HepG2 (cell line): ENCODE data around the gene PDE6C. TPM values are rescaled to one million over a fixed set of nuclear protein-coding genes. Genes with fewer than 3 reads are reported as not detected.

Experiments used
- ATAC-seq: fragments of 200-7000 bp; cut with Tn5 transposase; 3 replicates; pipeline ENCODE4 v1.9.1; 2020; ENCODE audit warnings: mild to moderate bottlenecking, moderate library complexity
- BruUV-seq: library from RNA; stranded (reverse); fragments of 400-500 nt; replicated peaks from 2 replicates; lab custom pipeline; 2021; lab: Mats Ljungman, UMichigan
- CTCF ChIA-PET: fragments of 300-600 bp; formaldehyde crosslinking; extraction: SDS; loops from one replicate; lab custom pipeline; 2021; ENCODE audit warnings: low total read pairs, inconsistent platforms, low intra/inter-chr PET ratio; lab: Yijun Ruan, JAX
- POLR2A ChIA-PET: fragments of 350-600 bp; sonication (Branson Sonifier 250); formaldehyde crosslinking; loops from one replicate; lab custom pipeline; 2020; ENCODE audit warnings: antibody characterized with exemption, inconsistent platforms; lab: Yijun Ruan, JAX
- DNase-seq: peaks from one replicate; pipeline ENCODE4 v3.0.0-alpha.2; 2015; ENCODE audit warnings: low spot score
- FAIRE-seq: peaks from 3 replicates; lab custom pipeline; 2011; peaks lifted over from hg19 to GRCh38; lab: Jason Lieb, UNC
- H2AFZ ChIP-seq: one replicate; pipeline ENCODE4 v1.6.1; 2011; ENCODE audit warnings: low read length, inconsistent platforms
- H3K27ac ChIP-seq: fragments of 300-600 bp; 3 replicates; pipeline ENCODE4 v1.8.0; 2011; ENCODE audit warnings: mixed run types, mild to moderate bottlenecking, mixed read lengths, low read length, inconsistent platforms; ENCODE audit not compliant: insufficient read depth; ENCODE audit errors: extremely low read length
- H3K27me3 ChIP-seq, 2 experiments: fragments of 200-600 bp in 1 of 2; 2 replicates in 1 of 2; 3 replicates in 1 of 2; pipeline versions ENCODE4 v1.6.0 to v1.8.0; 2011; ENCODE audit warnings: low read length in 2 of 2, mild to moderate bottlenecking in 2 of 2, moderate library complexity in 2 of 2, inconsistent platforms in 1 of 2; ENCODE audit not compliant: insufficient read depth in 2 of 2, control insufficient read depth in 1 of 2
- H3K36me3 ChIP-seq, 2 experiments: fragments of 200-600 bp in 1 of 2; replicated peaks in 1 of 2; 2 replicates in 1 of 2; 3 replicates in 1 of 2; pipeline versions ENCODE4 v1.5.1 to v1.8.0; 2011; ENCODE audit warnings: low read length in 2 of 2, inconsistent platforms in 1 of 2; ENCODE audit not compliant: insufficient read depth in 2 of 2, control insufficient read depth in 1 of 2
- H3K4me1 ChIP-seq: 2 replicates; pipeline ENCODE4 v1.5.1; 2012; ENCODE audit warnings: low read length, inconsistent platforms; ENCODE audit not compliant: insufficient read depth
- H3K4me2 ChIP-seq: 2 replicates; pipeline ENCODE4 v1.6.0; 2011; ENCODE audit warnings: low read depth, low read length, inconsistent platforms
- H3K4me3 ChIP-seq, 3 experiments: fragments of 200-600 bp in 1 of 3; sonication (generic), shearing (Covaris generic) in 1 of 3; replicated peaks in 1 of 3; 2 replicates each; pipeline ENCODE4 v1.5.1; 2011 to 2016; ENCODE audit warnings: low read length in 3 of 3, inconsistent platforms in 2 of 3, low read depth in 2 of 3, mild to moderate bottlenecking in 2 of 3, control low read depth in 1 of 3, mixed read lengths in 1 of 3; ENCODE audit not compliant: insufficient read depth in 1 of 3
- H3K79me2 ChIP-seq: one replicate; pipeline ENCODE4 v1.6.1; 2011; ENCODE audit warnings: low read length, inconsistent platforms; ENCODE audit not compliant: insufficient read depth
- H3K9ac ChIP-seq: 2 replicates; pipeline ENCODE4 v1.6.0; 2011; ENCODE audit warnings: mild to moderate bottlenecking, low read depth, low read length, inconsistent platforms; ENCODE audit not compliant: insufficient read depth
- H3K9me3 ChIP-seq: 2 replicates; pipeline ENCODE4 v1.5.1; 2012; ENCODE audit warnings: mild to moderate bottlenecking, low read length
- H4K20me1 ChIP-seq: 2 replicates; pipeline ENCODE4 v1.6.0; 2011; ENCODE audit warnings: inconsistent platforms, mild to moderate bottlenecking, low read length, moderate library complexity; ENCODE audit not compliant: insufficient read depth
- CCDC6 ChIP-seq: sonication (generic); formaldehyde crosslinking; IDR thresholded peaks from 2 replicates; pipeline ENCODE4 v1.8.1; 2022; ENCODE audit warnings: mild to moderate bottlenecking, missing genetic modification reagents, moderate library complexity
- NCOA2 ChIP-seq: sonication (generic); formaldehyde crosslinking; IDR thresholded peaks from 2 replicates; pipeline ENCODE4 v1.8.0; 2022; ENCODE audit warnings: inconsistent platforms
- SIX4 ChIP-seq: sonication (generic); formaldehyde crosslinking; IDR thresholded peaks from 2 replicates; pipeline ENCODE4 v1.4.0; 2020; ENCODE audit warnings: missing genetic modification reagents
- SSRP1 ChIP-seq: IDR thresholded peaks from 2 replicates; pipeline ENCODE4 v1.6.1; 2016; ENCODE audit warnings: control low read depth
- ZNF207 ChIP-seq: fragments of 450-650 bp; IDR thresholded peaks from 2 replicates; pipeline ENCODE4 v1.6.1; 2016; ENCODE audit warnings: antibody characterized with exemption, borderline replicate concordance
- ZNF292 ChIP-seq: sonication (generic); formaldehyde crosslinking; IDR thresholded peaks from 2 replicates; pipeline ENCODE4 v1.8.1; 2022; ENCODE audit warnings: mild to moderate bottlenecking, low read depth, missing genetic modification reagents, borderline replicate concordance
- ZNF570 ChIP-seq: sonication (generic); formaldehyde crosslinking; IDR thresholded peaks from 2 replicates; pipeline ENCODE4 v1.4.0; 2020; ENCODE audit warnings: mild to moderate bottlenecking, missing genetic modification reagents, borderline replicate concordance
- ZSCAN31 ChIP-seq: sonication (generic); formaldehyde crosslinking; IDR thresholded peaks from 2 replicates; pipeline ENCODE4 v1.5.0; 2020; ENCODE audit warnings: low read depth, mild to moderate bottlenecking, missing genetic modification reagents
- in situ Hi-C: cut with HindIII; loops from 2 replicates; pipeline ENCODE4 v1.10.0; 2017; ENCODE audit warnings: low pct_unique_long_range_greater_than_20kb; ENCODE audit not compliant: extremely low pct_ligation_motif_present
- intact Hi-C: fragments of 100-400 bp; cut with micrococcal nuclease; formaldehyde crosslinking; loops from one replicate; pipeline ENCODE4 v1.10.0; 2022; ENCODE audit not compliant: unreplicated experiment
- polyA plus RNA-seq, 8 experiments: library from polyadenylated mRNA; depleted of rRNA in 3 of 8; stranded (reverse) in 7 of 8; unstranded in 1 of 8; fragments of >200 nt; fragmentation: Illumina TruSeq in 4 of 8; extraction: Trizol in 4 of 8; gene quantifications; 2 replicates each; pipeline versions ENCODE4 v1.2.1 to v1.2.3, GENCODE V29; 2011 to 2016; ENCODE audit warnings: low read depth in 4 of 8, missing spikeins in 1 of 8, mixed read lengths in 1 of 8; ENCODE audit not compliant: insufficient read depth in 1 of 8
- total RNA-seq, 5 experiments: library from RNA; depleted of rRNA; stranded (reverse); fragments of >200 nt; fragmentation: Illumina TruSeq; extraction: Trizol; gene quantifications; 2 replicates each; pipeline ENCODE4 v1.2.3, GENCODE V29; 2016; ENCODE audit warnings: low read depth in 1 of 5
- TF ChIP-seq, protein P1 (sequence below): sonication (generic); formaldehyde crosslinking; IDR thresholded peaks from 2 replicates; pipeline ENCODE4 v1.4.0; 2020; ENCODE audit warnings: low read depth, missing genetic modification reagents

PDE6C gene
- total and polyA plus RNA-seq, 2 of the 13 experiments (the other 11 are each of a cell fraction or from before 2014, with no cell fraction given) = 0.64 TPM; not detected in 1

- TF ChIP-seq, protein P1, sequence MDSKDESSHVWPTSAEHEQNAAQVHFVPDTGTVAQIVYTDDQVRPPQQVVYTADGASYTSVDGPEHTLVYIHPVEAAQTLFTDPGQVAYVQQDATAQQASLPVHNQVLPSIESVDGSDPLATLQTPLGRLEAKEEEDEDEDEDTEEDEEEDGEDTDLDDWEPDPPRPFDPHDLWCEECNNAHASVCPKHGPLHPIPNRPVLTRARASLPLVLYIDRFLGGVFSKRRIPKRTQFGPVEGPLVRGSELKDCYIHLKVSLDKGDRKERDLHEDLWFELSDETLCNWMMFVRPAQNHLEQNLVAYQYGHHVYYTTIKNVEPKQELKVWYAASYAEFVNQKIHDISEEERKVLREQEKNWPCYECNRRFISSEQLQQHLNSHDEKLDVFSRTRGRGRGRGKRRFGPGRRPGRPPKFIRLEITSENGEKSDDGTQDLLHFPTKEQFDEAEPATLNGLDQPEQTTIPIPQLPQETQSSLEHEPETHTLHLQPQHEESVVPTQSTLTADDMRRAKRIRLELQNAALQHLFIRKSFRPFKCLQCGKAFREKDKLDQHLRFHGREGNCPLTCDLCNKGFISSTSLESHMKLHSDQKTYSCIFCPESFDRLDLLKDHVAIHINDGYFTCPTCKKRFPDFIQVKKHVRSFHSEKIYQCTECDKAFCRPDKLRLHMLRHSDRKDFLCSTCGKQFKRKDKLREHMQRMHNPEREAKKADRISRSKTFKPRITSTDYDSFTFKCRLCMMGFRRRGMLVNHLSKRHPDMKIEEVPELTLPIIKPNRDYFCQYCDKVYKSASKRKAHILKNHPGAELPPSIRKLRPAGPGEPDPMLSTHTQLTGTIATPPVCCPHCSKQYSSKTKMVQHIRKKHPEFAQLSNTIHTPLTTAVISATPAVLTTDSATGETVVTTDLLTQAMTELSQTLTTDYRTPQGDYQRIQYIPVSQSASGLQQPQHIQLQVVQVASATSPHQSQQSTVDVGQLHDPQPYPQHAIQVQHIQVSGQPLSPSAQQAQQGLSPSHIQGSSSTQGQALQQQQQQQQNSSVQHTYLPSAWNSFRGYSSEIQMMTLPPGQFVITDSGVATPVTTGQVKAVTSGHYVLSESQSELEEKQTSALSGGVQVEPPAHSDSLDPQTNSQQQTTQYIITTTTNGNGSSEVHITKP (CRISPR knock-in tag) = no peak
These were observed 55.5 kb downstream of the PDE6C start (continued) for GRCh38 chr10:93667795-93668194.

GRCh38 chr10:93670372-93670771, 58.0 kb downstream of the PDE6C start:
- FAIRE-seq = no peak

More at GRCh38 chr10:93670372-93670771, 58.0 kb downstream of the PDE6C start:
- BruUV-seq = no TSS peak
- ChIA-PET POLR2A (interaction anchor here (1.0 to 1.6 kb wide), 2 partner anchors 69 to 70 kb away, joined by 3 to 6 read pairs; no protein-coding TSS in a partner anchor), CTCF (no interaction called here)
- H3K27me3 ChIP-seq = no peaks in the 10 kb centered on the region
- H3K4me1 ChIP-seq = peaks cover 35% of the 10 kb centered on the region
- intact Hi-C loops = loop anchor here (5.0 kb wide), 1 partner anchor 68 kb away; the partner anchor contains the start of gene RBP4
- H3K27ac ChIP-seq = peak overlapping the region; percentile 47
- in situ Hi-C loops = no loop called here
- no peak overlapping the region for H3K9ac ChIP-seq
- H3K4me2 ChIP-seq = no peak overlapping the region
- no peaks in the 10 kb centered on the region for H4K20me1 ChIP-seq
- no peak for TF ChIP-seq NCOA2 (CRISPR knock-in tag)
- TF ChIP-seq ZNF207 = no peak
- TF ChIP-seq ZSCAN31 (CRISPR knock-in tag) = no peak
- TF ChIP-seq CCDC6 (CRISPR knock-in tag) = no peak
- no peak for TF ChIP-seq SSRP1 (CRISPR knock-in tag)
- no peak for TF ChIP-seq ZNF570 (CRISPR knock-in tag)
- no peak for TF ChIP-seq SIX4 (CRISPR knock-in tag)
- no peak for TF ChIP-seq ZNF292 (CRISPR knock-in tag)
- H3K9me3 ChIP-seq = no peaks in the 10 kb centered on the region
- H3K4me3 ChIP-seq = no peak overlapping the region
- H2AFZ ChIP-seq = no peak overlapping the region
- H3K36me3 ChIP-seq = peaks cover 3 to 25% of the 10 kb centered on the region in 2 experiments; a peak in 3 of 5 replicates
- H3K79me2 ChIP-seq = no peaks in the 10 kb centered on the region
- no peak for DNase-seq
- no peak for ATAC-seq
